MM.1S (cell line): Measurements from ENCODE around the gene ZNF570.

ENCODE experiments used
- EZH2 ChIP-seq: fragments of 300-600 bp; sonication (generic); optimal IDR thresholded peaks from 2 replicates; pipeline ENCODE3; 2017; ENCODE audit warnings: low read depth, mild to moderate bottlenecking, antibody characterized with exemption, low read length, mixed read lengths
- EZH2phosphoT487 ChIP-seq: fragments of 300-600 bp; sonication (generic); IDR thresholded peaks from 2 replicates; pipeline ENCODE4 v1.6.1; 2018; ENCODE audit warnings: antibody characterized with exemption, low read length
- TF ChIP-seq, protein P1 (sequence below): fragments of 300-600 bp; sonication (generic); IDR thresholded peaks from 2 replicates; pipeline ENCODE4 v1.5.1; 2016; ENCODE audit warnings: antibody characterized with exemption, low read length, mixed read lengths

DNA sequence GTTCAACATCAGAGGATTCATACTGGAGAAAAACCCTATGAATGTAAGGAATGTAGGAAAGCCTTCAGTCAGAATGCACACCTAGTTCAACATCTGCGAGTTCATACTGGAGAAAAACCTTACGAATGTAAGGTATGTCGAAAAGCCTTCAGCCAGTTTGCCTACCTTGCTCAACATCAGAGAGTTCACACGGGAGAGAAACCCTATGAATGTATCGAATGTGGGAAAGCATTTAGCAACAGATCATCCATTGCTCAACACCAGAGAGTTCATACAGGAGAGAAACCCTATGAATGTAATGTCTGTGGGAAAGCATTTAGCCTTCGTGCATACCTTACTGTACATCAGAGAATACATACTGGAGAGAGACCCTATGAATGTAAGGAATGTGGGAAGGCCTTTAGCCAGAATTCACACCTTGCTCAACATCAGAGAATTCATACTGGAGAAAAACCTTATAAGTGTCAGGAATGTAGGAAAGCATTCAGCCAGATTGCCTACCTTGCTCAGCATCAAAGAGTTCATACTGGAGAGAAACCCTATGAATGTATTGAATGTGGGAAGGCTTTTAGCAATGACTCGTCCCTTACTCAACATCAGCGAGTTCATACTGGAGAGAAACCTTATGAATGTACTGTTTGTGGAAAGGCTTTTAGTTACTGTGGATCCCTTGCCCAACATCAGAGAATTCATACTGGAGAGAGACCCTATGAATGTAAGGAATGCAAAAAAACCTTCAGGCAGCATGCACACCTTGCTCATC is 15.4 kb downstream of the ZNF570 start:
- TF ChIP-seq, protein P1, sequence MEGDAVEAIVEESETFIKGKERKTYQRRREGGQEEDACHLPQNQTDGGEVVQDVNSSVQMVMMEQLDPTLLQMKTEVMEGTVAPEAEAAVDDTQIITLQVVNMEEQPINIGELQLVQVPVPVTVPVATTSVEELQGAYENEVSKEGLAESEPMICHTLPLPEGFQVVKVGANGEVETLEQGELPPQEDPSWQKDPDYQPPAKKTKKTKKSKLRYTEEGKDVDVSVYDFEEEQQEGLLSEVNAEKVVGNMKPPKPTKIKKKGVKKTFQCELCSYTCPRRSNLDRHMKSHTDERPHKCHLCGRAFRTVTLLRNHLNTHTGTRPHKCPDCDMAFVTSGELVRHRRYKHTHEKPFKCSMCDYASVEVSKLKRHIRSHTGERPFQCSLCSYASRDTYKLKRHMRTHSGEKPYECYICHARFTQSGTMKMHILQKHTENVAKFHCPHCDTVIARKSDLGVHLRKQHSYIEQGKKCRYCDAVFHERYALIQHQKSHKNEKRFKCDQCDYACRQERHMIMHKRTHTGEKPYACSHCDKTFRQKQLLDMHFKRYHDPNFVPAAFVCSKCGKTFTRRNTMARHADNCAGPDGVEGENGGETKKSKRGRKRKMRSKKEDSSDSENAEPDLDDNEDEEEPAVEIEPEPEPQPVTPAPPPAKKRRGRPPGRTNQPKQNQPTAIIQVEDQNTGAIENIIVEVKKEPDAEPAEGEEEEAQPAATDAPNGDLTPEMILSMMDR, result no peak
- no peak for TF ChIP-seq EZH2
- TF ChIP-seq EZH2phosphoT487, result no peak
